ENCODE data around the gene AGR3.

GRCh38 chr7:16904076-16904475 is 22.3 kb upstream of the AGR3 start:
- TF ChIP-seq POLR2A (IDR thresholded peaks at IDR 0.05; ENCODE audit: low read depth, low read length): no peak
- no peak for TF ChIP-seq POLR2AphosphoS5 (IDR thresholded peaks at IDR 0.05; ENCODE audit: low read depth, low read length)
- no peak for TF ChIP-seq TAF1 (IDR thresholded peaks at IDR 0.05; ENCODE audit: low read depth, low read length)
